NT2/D1 (cell line): ENCODE results near the gene TXNDC2.

Source experiments
- DNase-seq: peaks from one replicate; pipeline ENCODE4 v3.0.0-alpha.2; 2011; ENCODE audit warnings: low read depth, low spot score
- H3K27me3 ChIP-seq: 2 replicates; pipeline ENCODE4 v1.6.0; 2011; ENCODE audit warnings: mild to moderate bottlenecking; ENCODE audit not compliant: insufficient read length, insufficient read depth
- H3K36me3 ChIP-seq: 2 replicates; pipeline ENCODE4 v1.6.1; 2011; ENCODE audit warnings: mild to moderate bottlenecking, low read length, mixed read lengths; ENCODE audit not compliant: insufficient read depth, insufficient read length
- H3K4me1 ChIP-seq: 2 replicates; pipeline ENCODE4 v1.5.1; 2011; ENCODE audit not compliant: insufficient read depth, insufficient read length
- H3K4me3 ChIP-seq: 2 replicates; pipeline ENCODE4 v1.5.1; 2011; ENCODE audit warnings: low read depth; ENCODE audit not compliant: insufficient read length
- H3K9ac ChIP-seq: 2 replicates; pipeline ENCODE4 v1.6.0; 2011; ENCODE audit warnings: low read depth; ENCODE audit not compliant: insufficient read length
- H3K9me3 ChIP-seq: 2 replicates; pipeline ENCODE4 v1.5.1; 2011; ENCODE audit warnings: mild to moderate bottlenecking, low read length; ENCODE audit not compliant: insufficient read depth
- SUZ12 ChIP-seq: IDR thresholded peaks from 2 replicates; pipeline ENCODE4 v1.6.1; 2011; ENCODE audit not compliant: insufficient read length, insufficient read depth; ENCODE audit errors: extremely low read depth
- YY1 ChIP-seq: IDR thresholded peaks from 2 replicates; pipeline ENCODE4 v1.6.1; 2011; ENCODE audit not compliant: insufficient read length, insufficient read depth
- ZNF274 ChIP-seq: IDR thresholded peaks from 2 replicates; pipeline ENCODE4 v1.6.1; 2011; ENCODE audit warnings: mild to moderate bottlenecking, low read depth, low read length

The TXNDC2 gene

GRCh38 chr18:9861157-9861556 lies 24.6 kb upstream of the TXNDC2 start:
- Histone ChIP-seq H3K9ac (no peak overlapping the region), H3K4me1 (no peaks in the 10 kb centered on the region), H3K27me3 (no peaks in the 10 kb centered on the region), H3K36me3 (peaks cover 29% of the 10 kb centered on the region), H3K4me3 (no peak overlapping the region), H3K9me3 (no peaks in the 10 kb centered on the region)
- TF ChIP-seq ZNF274 (no peak), YY1 (no peak), SUZ12 (no peak)
- DNase-seq = no peak

- H3K36me3 ChIP-seq = peaks cover 28% of the 10 kb centered on the region
- DNase-seq = no peak
- H3K9ac ChIP-seq = no peak overlapping the region
- no peak for TF ChIP-seq YY1
- no peaks in the 10 kb centered on the region for H3K27me3 ChIP-seq
- no peaks in the 10 kb centered on the region for H3K4me1 ChIP-seq
- H3K9me3 ChIP-seq = no peaks in the 10 kb centered on the region
- no peak overlapping the region for H3K4me3 ChIP-seq
Measured at GRCh38 chr18:9861933-9862332, 23.8 kb upstream of the TXNDC2 start.

- no peak for DNase-seq
- H3K4me3 ChIP-seq = no peak overlapping the region
- H3K36me3 ChIP-seq = peaks cover 28% of the 10 kb centered on the region
- H3K9me3 ChIP-seq = no peaks in the 10 kb centered on the region
- no peaks in the 10 kb centered on the region for H3K27me3 ChIP-seq
- no peak for TF ChIP-seq ZNF274
- TF ChIP-seq SUZ12 = no peak
- no peak for TF ChIP-seq YY1
- no peaks in the 10 kb centered on the region for H3K4me1 ChIP-seq
- H3K9ac ChIP-seq = no peak overlapping the region
Measured at GRCh38 chr18:9862686-9863085, 23.1 kb upstream of the TXNDC2 start.

GRCh38 chr18:9863282-9863681 lies 22.5 kb upstream of the TXNDC2 start:
- no peak overlapping the region for H3K4me3 ChIP-seq

GRCh38 chr18:9865764-9866490 lies 19.8 kb upstream of the TXNDC2 start:
- no peaks in the 10 kb centered on the region for H3K4me1 ChIP-seq

More at GRCh38 chr18:9863282-9863681, 22.5 kb upstream of the TXNDC2 start:
- H3K27me3 ChIP-seq = no peaks in the 10 kb centered on the region
- no peak for TF ChIP-seq YY1
- TF ChIP-seq SUZ12 = no peak
- H3K36me3 ChIP-seq = peaks cover 28% of the 10 kb centered on the region
- no peaks in the 10 kb centered on the region for H3K4me1 ChIP-seq
- H3K9ac ChIP-seq = no peak overlapping the region
- DNase-seq = no peak
- H3K9me3 ChIP-seq = no peaks in the 10 kb centered on the region

GRCh38 chr18:9866627-9867026 lies 19.1 kb upstream of the TXNDC2 start:
- H3K9ac ChIP-seq = no peak overlapping the region
- no peaks in the 10 kb centered on the region for H3K27me3 ChIP-seq
- TF ChIP-seq ZNF274 = no peak
- TF ChIP-seq YY1 = no peak
- no peak for TF ChIP-seq SUZ12
- DNase-seq = no peak
- H3K4me3 ChIP-seq = no peak overlapping the region
- no peaks in the 10 kb centered on the region for H3K36me3 ChIP-seq
- no peaks in the 10 kb centered on the region for H3K4me1 ChIP-seq
- no peaks in the 10 kb centered on the region for H3K9me3 ChIP-seq

More at GRCh38 chr18:9865764-9866490, 19.8 kb upstream of the TXNDC2 start:
- H3K9me3 ChIP-seq = no peaks in the 10 kb centered on the region
- no peak overlapping the region for H3K9ac ChIP-seq
- H3K4me3 ChIP-seq = no peak overlapping the region
- no peaks in the 10 kb centered on the region for H3K27me3 ChIP-seq
- DNase-seq = no peak
- H3K36me3 ChIP-seq = peaks cover 5% of the 10 kb centered on the region
- no peak for TF ChIP-seq ZNF274
- TF ChIP-seq YY1 = no peak
- TF ChIP-seq SUZ12 = no peak

- no peaks in the 10 kb centered on the region for H3K27me3 ChIP-seq
- no peak for TF ChIP-seq YY1
- TF ChIP-seq SUZ12 = no peak
- no peak for TF ChIP-seq ZNF274
- DNase-seq = no peak
- H3K4me1 ChIP-seq = no peaks in the 10 kb centered on the region
- no peaks in the 10 kb centered on the region for H3K9me3 ChIP-seq
- H3K36me3 ChIP-seq = no peaks in the 10 kb centered on the region
- H3K9ac ChIP-seq = no peak overlapping the region
- no peak overlapping the region for H3K4me3 ChIP-seq
Measured at GRCh38 chr18:9867071-9867594, 18.6 kb upstream of the TXNDC2 start.
